GM19240 (cell line): ENCODE results near the gene IGLL1.
"Not testable (repeated sequence)": the region's sequence is repeated elsewhere in the genome, so short reads cannot be mapped to it uniquely, and the experiment has no call there.

Experiments
- DNase-seq: peaks from one replicate; pipeline ENCODE4 v3.0.0; 2011; ENCODE audit warnings: low spot score; ENCODE audit not compliant: insufficient read length

The IGLL1 gene

DNA sequence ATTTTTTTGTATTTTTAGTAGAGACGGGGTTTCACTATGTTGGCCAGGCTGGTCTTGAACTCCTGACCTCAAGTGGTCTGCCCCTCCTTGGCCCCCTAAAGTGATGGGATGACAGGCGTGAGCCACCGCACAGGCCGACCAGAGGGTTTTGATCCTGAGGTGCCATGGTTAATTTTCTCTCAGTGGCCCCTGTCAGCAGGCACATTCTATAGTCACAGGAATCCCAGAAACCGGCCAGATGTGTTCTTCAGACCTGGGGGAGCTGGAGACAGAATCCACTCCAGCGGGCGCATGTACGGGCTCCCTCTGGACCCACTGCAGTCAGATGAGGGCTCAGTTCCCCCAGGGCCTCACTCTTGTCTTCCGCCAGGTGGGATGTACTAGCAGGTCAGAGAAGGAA, 17.0 kb downstream of the IGLL1 start:
- no peak for DNase-seq

DNA sequence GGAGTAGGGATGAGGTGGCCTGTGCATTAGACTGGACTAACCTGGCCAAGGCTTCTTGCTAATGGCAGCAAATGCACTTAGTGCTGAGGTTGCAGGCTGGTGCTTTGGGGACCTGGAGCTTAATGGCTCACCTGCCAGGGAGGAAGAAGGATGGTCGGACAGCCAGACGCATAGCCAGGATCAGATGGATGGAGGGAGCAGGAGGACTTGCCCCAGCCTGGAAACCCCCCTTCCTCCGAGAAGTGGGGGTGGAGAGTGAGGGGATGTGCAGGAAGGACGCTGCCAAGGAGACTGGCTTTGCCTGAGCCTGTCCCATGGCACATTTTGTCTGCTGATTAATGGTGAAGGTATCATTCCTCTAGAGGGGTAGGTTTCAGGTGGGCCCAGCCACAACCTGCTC, 17.9 kb downstream of the IGLL1 start:
- no peak for DNase-seq

DNA sequence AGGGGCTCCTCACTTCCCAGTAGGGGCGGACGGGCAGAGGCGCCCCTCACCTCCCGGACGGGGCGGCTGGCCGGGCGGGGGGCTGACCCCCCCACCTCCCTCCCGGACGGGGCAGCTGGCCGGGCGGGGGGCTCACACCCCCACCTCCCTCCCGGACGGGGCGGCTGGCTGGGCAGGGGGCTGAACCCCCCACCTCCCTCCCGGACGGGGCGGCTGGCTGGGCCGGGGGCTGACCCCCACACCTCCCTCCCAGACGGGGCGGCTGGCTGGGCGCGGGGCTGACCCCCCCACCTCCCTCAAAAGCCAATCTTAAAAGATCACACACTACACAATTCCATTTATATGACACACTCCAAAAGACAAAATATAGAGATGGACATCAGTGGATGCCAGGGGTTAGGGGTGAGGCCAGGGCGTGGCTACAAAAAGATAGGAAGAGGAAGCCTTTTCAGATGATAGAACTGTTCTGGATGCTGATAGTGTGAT, 19.0 kb downstream of the IGLL1 start:
- DNase-seq: not testable (repeated sequence)

DNA sequence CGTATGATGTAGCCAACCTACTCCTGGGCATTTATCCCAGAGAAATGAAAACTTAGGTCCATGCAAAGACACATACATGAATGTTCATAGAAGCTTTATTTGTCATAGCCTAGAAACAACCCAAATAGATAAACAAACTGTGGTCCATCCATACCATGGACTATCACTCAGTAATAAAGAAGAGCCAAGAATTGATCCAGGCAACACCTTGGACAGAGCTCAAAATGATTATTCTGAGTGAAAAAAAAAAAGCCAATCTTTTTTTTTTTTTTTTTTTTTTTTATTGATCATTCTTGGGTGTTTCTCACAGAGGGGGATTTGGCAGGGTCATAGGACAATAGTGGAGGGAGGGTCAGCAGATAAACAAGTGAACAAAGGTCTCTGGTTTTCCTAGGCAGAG, 19.9 kb downstream of the IGLL1 start:
- not testable (repeated sequence) for DNase-seq

DNA sequence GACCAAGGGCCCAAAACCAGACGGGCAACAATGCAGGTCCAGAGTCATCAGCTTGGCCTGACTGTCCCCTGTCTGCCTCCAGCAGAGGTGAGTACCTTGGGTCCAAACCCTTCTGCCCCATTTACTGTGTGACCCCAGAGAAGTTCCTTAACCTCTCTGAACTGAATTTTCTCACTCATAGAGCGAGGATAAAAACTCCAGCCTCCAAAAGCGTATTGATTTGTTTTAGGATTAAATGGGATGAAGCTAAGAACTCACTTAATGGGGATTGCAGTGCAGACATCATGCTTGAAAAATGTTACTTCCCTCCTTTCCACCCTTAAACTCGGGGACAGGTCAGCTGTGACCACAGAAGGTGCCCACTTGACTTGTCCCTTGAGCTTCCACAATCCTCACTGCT, 22.6 kb downstream of the IGLL1 start:
- no peak for DNase-seq

DNA sequence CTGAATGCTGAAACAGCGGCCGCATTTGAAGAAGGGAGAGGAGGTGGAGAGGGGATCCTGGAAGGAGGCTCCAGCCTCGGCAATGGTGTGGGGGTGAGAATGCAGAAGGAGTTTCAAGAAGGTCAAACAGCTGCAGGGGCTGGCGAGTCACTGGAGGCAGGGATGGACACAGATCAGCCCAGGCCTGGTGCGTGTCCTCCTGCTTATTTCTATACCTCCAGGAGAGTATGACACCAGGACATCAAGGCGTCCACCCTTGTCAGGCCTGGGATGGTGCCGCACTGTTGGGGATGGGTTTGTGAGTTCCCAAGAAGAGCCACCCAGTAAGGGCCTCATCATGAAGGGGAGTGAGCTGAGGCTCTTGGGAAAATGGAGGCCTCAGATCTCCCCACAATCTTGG, 23.1 kb downstream of the IGLL1 start:
- no peak for DNase-seq

DNA sequence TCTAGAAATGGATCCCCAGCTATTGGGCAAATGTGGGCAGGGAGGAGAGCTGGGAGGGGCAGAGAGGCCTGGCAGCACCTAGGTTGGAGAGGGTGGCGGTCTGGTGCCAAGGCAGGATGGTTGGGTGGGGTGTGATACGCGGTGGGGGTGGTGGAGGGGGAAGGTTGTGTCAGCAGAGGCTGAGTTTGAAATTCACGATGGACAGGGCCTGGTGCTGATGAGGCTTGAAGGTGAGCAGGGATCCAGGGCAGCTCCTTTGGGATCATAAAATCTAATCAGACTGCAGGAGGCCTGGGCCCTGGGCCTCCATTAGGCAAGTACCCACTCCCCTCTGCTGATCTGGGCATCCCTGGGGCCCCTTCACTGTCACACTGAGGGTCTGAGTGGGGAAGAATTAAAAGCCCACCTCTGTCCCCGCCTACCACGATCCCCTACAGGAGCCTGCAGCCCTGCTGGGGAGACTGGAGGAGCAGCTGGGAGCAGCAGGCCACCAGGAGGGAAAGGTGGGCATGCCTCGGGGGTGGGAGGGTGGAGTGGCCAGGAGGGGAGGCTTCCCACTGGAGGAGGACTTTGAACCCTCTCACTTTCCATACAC, 24.0 kb downstream of the IGLL1 start:
- no peak for DNase-seq

DNA sequence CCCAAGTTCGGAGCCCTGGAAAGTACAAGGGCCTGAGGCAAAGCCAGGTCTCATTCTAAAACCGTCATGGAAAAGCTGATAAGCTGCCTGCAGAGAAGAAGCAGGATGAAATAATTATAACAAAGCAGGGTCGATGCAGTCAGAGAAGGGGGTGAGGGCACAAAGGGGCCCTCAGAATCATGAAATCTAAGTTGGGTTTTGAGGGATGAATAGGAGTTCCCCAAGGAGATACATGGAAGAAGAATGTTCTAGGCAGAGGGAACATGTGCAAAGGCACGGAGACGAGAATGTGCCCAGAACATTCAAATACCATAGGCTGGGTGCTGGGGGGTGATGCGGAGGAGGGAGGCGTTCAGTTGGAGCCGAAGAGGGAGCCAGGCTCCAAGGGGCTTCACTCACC, 25.0 kb downstream of the IGLL1 start:
- DNase-seq: no peak

DNA sequence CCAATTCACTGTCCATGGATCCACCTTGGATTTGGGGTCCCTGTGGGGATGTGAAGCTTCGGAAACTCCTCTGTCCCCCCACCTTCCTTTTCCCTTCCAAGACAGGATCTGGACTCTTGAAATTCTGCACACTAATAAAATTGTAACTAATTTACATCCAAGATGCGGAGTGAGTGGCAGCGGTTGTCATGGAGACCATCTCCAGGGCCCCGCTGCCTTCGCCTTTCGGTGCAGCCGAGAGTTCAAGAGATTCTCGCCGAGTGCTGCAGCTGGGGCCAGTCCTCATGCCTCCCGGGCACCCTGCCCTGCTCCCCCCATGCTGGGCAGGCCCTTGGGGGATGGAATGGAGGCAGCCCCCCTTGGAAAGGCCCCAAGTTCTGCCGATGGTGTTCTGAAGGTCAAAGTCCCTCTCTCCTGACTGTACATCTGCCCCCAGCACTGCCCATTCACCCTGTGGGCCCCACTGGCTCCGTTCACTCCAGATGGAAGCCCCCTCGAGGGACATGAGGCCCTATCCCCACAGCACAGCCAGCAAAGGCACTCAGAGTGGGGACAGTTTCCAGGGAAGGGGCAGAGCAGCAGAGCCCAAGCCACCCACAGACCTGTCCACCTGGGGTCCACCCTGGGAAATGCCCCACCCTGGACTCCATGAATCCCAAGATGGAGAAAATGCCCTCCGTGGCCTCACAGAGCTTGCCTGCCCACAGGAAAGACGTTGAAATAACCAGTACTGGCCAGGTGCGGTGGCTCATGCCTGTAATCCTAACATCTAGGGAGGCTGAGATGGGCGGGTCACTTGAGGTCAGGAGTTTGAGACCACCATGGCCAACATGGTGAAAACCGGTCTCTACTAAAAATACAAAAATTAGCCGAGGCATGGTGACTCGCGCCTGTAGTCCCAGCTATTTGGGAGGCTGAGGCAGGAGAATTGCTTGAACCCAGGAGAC, 25.9 kb downstream of the IGLL1 start:
- DNase-seq: no peak

DNA sequence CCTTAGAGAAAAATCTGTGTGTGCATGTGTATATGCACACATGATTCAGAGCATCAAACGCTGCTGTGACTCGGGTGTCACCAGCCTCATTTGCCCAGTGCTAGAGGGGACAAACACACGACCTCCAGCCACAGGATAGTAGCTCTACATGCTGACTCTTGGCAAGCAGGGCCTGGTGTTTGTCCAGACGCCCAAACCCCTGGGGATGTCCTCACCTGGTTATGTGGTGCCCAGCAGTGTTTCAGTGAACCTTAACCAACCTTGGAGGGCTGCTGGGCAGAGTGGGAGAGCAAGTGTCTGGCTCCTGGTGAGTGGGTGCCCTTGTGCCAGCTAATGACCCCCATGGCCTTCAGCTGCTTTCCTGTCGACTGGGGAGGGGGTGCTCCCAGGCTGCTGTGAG, 26.7 kb downstream of the IGLL1 start:
- DNase-seq: no peak

DNA sequence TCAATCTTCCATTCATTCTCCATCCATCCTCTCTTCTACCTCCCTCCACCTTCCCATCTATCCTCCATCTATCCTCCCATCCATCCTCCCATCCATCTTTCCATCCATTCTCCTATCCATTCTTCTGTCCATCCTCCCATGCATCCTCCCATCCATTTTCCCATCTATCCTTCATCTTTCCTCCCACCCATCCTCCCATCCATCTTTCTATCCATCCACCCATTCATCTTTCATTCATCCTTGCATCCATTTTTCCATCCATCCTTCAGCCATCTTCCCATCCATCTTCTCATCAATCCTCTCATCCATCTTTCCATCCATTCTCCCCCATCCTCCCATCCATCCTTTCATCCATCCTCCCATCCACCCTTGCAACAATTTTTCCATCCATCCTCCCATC, 27.5 kb downstream of the IGLL1 start:
- no peak for DNase-seq

DNA sequence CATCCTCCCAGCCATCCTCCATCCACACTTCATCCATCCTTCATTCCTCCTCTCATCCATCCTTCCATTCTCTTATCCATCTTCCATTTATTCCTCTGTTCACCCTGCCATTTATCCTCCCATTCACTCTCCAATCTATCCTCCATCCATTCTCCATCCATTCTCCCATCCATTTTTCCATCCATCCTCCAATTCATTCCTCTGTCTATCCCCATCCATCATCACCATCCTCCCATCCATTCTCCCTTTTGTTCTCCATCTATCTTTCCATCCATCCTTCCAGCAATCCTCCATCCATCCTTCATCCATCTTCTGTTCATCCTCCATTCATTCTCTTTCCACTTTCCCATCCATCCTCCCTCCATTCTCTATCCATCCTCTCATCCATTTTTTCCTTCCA, 28.7 kb downstream of the IGLL1 start:
- no peak for DNase-seq

DNA sequence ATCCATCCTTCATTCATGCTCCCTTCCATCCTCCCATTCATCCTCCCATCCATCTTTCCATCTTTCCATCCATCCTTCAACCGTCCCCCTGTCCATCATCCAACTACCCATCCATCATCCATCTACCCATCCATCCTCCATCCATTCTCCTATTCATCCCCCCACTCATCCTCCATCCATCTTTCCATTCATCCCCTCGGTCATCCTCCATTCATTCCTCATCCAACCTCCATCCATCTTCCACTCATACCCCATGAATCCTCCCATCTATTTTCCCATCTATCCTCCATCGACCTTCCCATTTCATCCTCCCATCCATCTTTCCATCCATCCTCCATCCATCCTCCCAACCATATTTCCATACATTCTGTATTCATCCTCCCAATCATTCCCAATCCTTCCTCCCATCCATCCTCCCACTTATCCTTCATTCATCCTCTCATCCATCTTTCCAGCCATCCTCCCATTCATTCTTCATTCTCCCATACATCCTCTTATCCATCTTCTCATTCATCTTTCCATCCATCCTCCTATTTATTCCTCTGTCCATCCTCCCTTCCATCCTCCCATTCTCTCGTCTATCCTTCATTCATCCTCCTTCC, 29.9 kb downstream of the IGLL1 start:
- DNase-seq: no peak

DNA sequence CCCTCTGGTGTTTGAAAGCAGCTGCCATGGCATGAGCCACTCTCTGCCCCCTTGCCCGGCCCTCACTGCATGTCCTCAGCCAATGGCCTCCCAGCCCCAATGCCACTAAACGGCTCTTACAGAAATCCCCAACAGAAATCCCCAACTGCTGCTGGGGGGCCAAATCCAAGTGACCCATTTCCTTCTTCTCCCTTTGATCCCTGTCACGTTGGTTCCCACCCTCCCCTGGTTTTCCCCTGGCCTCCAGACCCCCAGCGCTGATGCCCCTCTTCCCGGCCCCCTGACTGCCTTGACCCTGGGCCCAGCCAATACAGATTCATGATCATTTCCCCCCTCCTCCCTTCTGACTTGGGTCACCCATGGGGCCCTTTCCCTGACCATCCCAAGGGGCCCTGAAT, 30.9 kb downstream of the IGLL1 start:
- DNase-seq: no peak

DNA sequence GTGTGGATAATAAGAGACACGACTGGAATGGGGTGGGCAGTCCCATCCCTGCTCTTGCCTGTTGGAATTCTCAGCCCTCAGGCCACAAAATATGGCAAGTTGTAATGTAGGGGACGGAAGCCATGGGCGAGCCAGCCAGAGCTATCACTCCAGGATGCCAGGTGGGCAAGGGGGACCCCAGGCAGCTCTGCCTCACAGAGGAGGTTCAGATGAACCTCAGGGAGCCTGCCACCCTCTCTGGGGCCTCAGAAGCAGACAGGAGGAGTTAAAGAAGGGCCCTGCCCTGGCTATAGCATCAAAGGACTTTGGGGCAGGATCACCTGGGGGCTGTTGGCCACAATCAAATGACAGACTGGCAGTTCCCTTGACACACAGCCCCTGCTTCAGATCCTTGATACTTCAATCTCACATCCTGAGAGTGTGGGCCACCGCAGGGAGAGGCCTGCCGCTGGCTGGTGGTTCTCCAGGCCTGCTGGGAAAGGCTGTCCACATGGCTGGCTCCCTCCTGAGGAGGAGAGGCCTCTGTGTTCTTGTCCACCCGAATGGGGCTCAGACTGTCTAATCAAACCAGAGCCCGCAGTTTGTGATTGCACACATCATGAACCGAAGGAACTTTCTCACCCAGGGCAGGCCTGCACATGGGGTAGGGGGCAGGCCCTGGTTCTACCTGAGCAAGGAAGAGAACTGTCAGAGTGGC, 31.4 kb downstream of the IGLL1 start:
- no peak for DNase-seq

DNA sequence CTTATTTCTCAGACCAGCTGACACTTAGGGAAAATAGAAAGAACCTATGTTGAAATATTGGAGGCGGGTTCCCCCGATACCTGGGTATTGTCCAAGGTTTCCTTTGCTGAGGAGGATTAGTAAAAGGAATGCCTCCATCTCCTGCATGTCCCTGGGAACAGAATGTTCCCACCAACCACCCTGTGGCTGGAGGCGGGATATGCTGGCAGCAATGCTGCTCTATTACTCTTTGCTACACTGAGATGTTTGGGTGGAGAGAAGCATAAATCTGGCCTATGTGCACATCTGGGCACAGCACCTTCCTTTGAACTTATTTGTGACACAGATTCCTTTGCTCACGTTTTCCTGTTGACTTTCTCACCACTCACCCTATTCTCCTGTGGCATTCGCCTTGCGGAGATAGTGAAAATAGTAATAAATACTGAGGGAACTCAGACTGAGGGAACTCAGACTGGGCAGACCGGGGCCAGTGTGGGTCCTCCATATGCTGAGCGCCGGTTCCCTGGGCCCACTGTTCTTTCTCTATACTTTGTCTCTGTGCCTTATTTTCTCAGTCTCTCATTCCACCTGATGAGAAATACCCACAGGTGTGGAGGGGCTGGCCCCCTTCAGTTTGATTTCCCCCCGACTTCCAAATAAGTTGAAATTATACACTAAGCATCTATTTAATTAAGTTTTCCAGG, 32.1 kb downstream of the IGLL1 start:
- no peak for DNase-seq

DNA sequence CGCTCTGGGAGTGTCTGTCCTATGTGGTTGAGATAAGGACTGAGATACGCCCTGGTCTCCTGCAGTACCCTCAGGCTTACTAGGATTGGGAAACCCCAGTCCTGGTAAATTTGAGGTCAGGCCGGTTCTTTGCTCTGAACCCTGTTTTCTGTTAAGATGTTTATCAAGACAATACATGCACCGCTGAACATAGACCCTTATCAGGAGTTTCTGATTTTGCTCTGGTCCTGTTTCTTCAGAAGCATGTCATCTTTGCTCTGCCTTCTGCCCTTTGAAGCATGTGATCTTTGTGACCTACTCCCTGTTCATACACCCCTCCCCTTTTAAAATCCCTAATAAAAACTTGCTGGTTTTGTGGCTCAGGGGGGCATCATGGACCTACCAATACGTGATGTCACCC, 32.7 kb downstream of the IGLL1 start:
- not testable (repeated sequence) for DNase-seq

DNA sequence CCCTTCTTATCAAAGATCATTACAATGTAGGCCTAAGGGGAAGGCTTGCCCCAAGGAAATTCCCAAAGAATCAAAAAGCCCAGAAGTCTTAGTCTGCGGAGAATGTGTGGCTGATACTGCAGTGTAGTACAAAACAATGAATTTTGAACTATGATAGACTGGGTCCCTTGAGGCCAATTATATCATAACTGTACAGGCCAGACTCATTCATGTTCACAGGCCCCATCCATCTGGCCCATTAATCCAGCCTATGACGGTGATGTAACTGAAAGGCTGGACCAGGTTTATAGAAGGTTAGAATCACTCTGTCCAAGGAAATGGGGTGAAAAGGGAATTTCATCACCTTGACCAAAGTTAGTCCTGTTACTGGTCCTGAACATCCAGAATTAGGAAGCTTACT, 35.2 kb downstream of the IGLL1 start:
- DNase-seq: no peak

DNA sequence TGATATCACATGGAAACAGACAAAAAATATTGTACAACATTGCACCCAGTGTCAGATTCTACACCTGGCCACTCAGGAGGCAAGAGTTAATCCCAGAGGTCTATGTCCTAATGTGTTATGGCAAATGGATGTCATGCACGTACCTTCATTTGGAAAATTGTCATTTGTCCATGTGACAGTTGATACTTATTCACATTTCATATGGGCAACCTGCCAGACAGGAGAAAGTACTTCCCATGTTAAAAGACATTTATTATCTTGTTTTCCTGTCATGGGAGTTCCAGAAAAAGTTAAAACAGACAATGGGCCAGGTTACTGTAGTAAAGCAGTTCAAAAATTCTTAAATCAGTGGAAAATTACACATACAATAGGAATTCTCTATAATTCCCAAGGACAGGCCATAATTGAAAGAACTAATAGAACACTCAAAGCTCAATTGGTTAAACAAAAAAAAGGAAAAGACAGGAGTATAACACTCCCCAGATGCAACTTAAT, 36.5 kb downstream of the IGLL1 start:
- not testable (repeated sequence) for DNase-seq

DNA sequence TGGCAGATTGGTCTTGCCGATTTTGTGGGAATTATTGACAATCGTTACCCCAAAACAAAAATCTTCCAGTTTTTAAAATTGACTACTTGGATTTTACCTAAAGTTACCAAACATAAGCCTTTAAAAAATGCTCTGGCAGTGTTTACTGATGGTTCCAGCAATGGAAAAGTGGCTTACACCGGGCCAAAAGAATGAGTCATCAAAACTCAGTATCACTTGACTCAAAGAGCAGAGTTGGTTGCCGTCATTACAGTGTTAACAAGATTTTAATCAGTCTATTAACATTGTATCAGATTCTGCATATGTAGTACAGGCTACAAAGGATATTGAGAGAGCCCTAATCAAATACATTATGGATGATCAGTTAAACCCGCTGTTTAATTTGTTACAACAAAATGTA, 37.2 kb downstream of the IGLL1 start:
- no peak for DNase-seq

DNA sequence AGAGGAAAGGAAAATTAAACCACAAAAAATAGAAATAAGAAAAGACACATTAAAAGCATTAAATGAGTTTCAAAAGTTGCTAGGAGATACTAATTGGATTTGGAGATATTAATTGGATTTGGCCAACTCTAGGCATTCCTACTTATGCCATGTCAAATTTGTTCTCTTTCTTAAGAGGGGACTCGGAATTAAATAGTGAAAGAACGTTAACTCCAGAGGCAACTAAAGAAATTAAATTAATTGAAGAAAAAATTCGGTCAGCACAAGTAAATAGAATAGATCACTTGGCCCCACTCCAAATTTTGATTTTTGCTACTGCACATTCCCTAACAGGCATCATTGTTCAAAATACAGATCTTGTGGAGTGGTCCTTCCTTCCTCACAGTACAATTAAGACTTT, 37.7 kb downstream of the IGLL1 start:
- not testable (repeated sequence) for DNase-seq
